GM12891 (cell line): ENCODE measurements around the gene FOXD1.

ENCODE experiments used
- POLR2A ChIP-seq: IDR thresholded peaks from 2 replicates; pipeline ENCODE4 v1.6.1; 2011; ENCODE audit warnings: low read depth, low read length, control low read depth
- POLR2AphosphoS5 ChIP-seq: IDR thresholded peaks from 2 replicates; pipeline ENCODE4 v1.6.1; 2011; ENCODE audit warnings: low read depth, low read length, control low read depth
- TAF1 ChIP-seq: IDR thresholded peaks from 2 replicates; pipeline ENCODE4 v1.6.1; 2011; ENCODE audit warnings: low read depth, low read length, control low read depth

DNA sequence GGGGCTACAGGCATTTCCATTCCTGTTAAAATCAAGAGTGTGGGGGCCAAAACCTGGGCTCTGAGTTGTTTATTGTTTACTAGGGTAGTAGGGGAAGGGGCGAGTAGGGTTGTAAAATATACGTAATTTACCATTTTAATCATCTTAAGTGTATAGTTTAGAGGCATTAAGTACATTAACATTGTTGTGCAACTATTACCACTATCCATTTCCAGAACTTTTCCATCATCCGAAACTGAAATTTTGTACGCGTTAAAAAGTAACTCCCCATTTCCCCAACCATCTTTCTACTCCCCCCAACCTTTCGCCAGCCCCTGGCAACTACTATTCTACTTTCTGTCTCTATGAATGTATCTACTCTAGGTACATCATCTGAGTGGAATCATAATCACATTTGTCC lies 3.6 kb upstream of the FOXD1 start:
- TF ChIP-seq POLR2A (no peak), POLR2AphosphoS5 (no peak), TAF1 (no peak)
